Peyer's patch (tissue), 4 donors: ENCODE results near the gene SPEF2. TPM values are rescaled to one million over a fixed set of nuclear protein-coding genes. Genes with fewer than 3 reads are reported as not detected.
A peak's percentile ranks its signal among the peaks of the same experiment; 100 is the strongest.

Source experiments
- DNase-seq, 3 donors: peaks; one replicate each; pipeline ENCODE4 v3.0.0-alpha.2; 2017 to 2019
- H3K27ac ChIP-seq, 4 donors: fragments of 200-600 bp; sonication (generic); one replicate each; pipeline ENCODE4 v1.5.1; 2016 to 2019
- H3K27me3 ChIP-seq, 2 donors: fragments of 200-600 bp; sonication (generic); one replicate each; pipeline ENCODE4 v1.5.1; 2019
- H3K36me3 ChIP-seq, 3 donors: fragments of 200-600 bp; sonication (generic); one replicate each; pipeline ENCODE4 v1.5.1; 2016 to 2019
- H3K4me1 ChIP-seq, 4 donors: fragments of 200-600 bp; sonication (generic); one replicate each; pipeline ENCODE4 v1.5.1; 2016 to 2019
- H3K4me3 ChIP-seq, 4 donors: fragments of 200-600 bp; sonication (generic); 1 replicate in 3 of 4; 2 replicates in 1 of 4; pipeline ENCODE4 v1.5.1; 2016 to 2019; ENCODE audit warnings: mild to moderate bottlenecking in 1 of 4
- H3K9me3 ChIP-seq, 4 donors: fragments of 200-600 bp; sonication (generic); one replicate each; pipeline ENCODE4 v1.5.1; 2016 to 2019; ENCODE audit warnings: mild to moderate bottlenecking in 1 of 4
- CTCF ChIP-seq, 6 experiments: fragments of 450-650 bp in 4 of 6; fragments of 200-600 bp in 2 of 6; sonication (generic) in 1 of 6; IDR thresholded peaks; one replicate each; pipeline ENCODE4 v1.5.1; 2017 to 2019; ENCODE audit warnings: antibody characterized with exemption in 6 of 6, mild to moderate bottlenecking in 3 of 6, moderate library complexity in 1 of 6
- POLR2A ChIP-seq, 2 donors: fragments of 450-650 bp; IDR thresholded peaks; one replicate each; pipeline ENCODE4 v1.5.1; 2017; ENCODE audit warnings: antibody characterized with exemption in 2 of 2, mild to moderate bottlenecking in 2 of 2, moderate library complexity in 2 of 2
- total RNA-seq, 4 donors: library from RNA; depleted of rRNA; stranded (reverse); fragments of >200 nt; gene quantifications; one replicate each; pipeline ENCODE4 v1.1.0, GENCODE V29; 2016

The SPEF2 gene
- total RNA-seq, 4 donors from 2014 or later: 2.5 to 8.8 (median 5.1) TPM

- no peak for DNase-seq
- H3K36me3 ChIP-seq: no peaks in the 10 kb centered on the region
- peak overlapping the region; percentile 3 to 50 (median 10) for H3K27ac ChIP-seq
Observed at GRCh38 chr5:35781181-35781790, 163.6 kb downstream of the SPEF2 start.

GRCh38 chr5:35783551-35783950, 165.9 kb downstream of the SPEF2 start:
- Histone ChIP-seq H3K9me3 (no peaks in the 10 kb centered on the region), H3K4me3 (no peak overlapping the region), H3K36me3 (no peaks in the 10 kb centered on the region), H3K27ac (no peak overlapping the region), H3K27me3 (no peaks in the 10 kb centered on the region), H3K4me1 (no peaks in the 10 kb centered on the region)
- no peak for TF ChIP-seq POLR2A (IDR thresholded peaks at IDR 0.05)
- TF ChIP-seq CTCF (IDR thresholded peaks at IDR 0.05): no peak
- no peak for DNase-seq

More at GRCh38 chr5:35781181-35781790, 163.6 kb downstream of the SPEF2 start:
- Histone ChIP-seq H3K4me3 (no peak overlapping the region), H3K9me3 (no peaks in the 10 kb centered on the region), H3K4me1 (no peaks in the 10 kb centered on the region), H3K27me3 (no peaks in the 10 kb centered on the region)
- TF ChIP-seq CTCF (IDR thresholded peaks at IDR 0.05) (no peak), POLR2A (IDR thresholded peaks at IDR 0.05) (no peak)

- DNase-seq: no peak
- Histone ChIP-seq H3K36me3 (no peaks in the 10 kb centered on the region), H3K27me3 (no peaks in the 10 kb centered on the region), H3K27ac (no peak overlapping the region), H3K9me3 (no peaks in the 10 kb centered on the region), H3K4me3 (no peak overlapping the region), H3K4me1 (no peaks in the 10 kb centered on the region)
- TF ChIP-seq CTCF (IDR thresholded peaks at IDR 0.05) (no peak), POLR2A (IDR thresholded peaks at IDR 0.05) (no peak)
Observed at GRCh38 chr5:35785601-35786085, 168.0 kb downstream of the SPEF2 start.

- H3K36me3 ChIP-seq: no peaks in the 10 kb centered on the region
Observed at GRCh38 chr5:35788724-35789123, 171.1 kb downstream of the SPEF2 start.

GRCh38 chr5:35789732-35790456, 172.2 kb downstream of the SPEF2 start:
- H3K4me1 ChIP-seq: no peaks in the 10 kb centered on the region
- TF ChIP-seq POLR2A (IDR thresholded peaks at IDR 0.05) (no peak), CTCF (IDR thresholded peaks at IDR 0.05) (no peak)
- no peaks in the 10 kb centered on the region for H3K36me3 ChIP-seq
- H3K4me3 ChIP-seq: no peak overlapping the region
- no peaks in the 10 kb centered on the region for H3K9me3 ChIP-seq
- DNase-seq: no peak
- H3K27ac ChIP-seq: no peak overlapping the region
- no peaks in the 10 kb centered on the region for H3K27me3 ChIP-seq

More at GRCh38 chr5:35788724-35789123, 171.1 kb downstream of the SPEF2 start:
- no peak for DNase-seq
- H3K9me3 ChIP-seq: no peaks in the 10 kb centered on the region
- H3K4me1 ChIP-seq: no peaks in the 10 kb centered on the region
- no peak overlapping the region for H3K27ac ChIP-seq
- no peak for TF ChIP-seq CTCF (IDR thresholded peaks at IDR 0.05)
- TF ChIP-seq POLR2A (IDR thresholded peaks at IDR 0.05): no peak
- H3K4me3 ChIP-seq: no peak overlapping the region
- H3K27me3 ChIP-seq: no peaks in the 10 kb centered on the region
